Activated naive CD4-positive, alpha-beta T cell treated with Interleukin-2 at 50 U/mL for 16 hours (primary cell): ENCODE measurements around the gene HCAR3.
"Not testable (repeated sequence)": the region's sequence is repeated elsewhere in the genome, so short reads cannot be mapped to it uniquely, and the experiment has no call there.

Experiments used
- DNase-seq: peaks from one replicate; pipeline ENCODE4 v3.0.0-alpha.2; 2020

HCAR3 gene

DNA sequence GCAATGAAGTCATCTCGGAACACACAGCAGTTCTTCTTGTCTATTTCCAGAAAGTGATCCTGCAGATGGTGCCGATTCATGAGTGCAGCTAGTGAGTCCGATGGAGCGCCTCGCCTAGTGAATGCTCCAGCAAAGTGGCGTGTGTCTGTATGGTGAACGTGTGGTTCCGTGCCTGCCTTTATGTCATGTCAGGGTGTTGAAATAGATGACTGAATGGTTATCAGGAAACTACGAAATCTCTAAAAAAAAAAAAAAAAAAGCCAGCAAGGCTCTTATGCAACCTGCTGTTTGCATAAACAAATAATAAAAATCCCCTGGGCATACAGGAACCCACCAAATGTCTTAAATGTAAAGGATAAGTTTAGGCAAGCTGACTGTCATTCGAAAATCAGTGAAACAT is at the start of gene HCAR3:
TSS of gene HCAR3 (minus strand) at position 154 of the 400 bp plus-strand sequence. CDS start at position 80, 74 bp downstream.
- DNase-seq: not testable (repeated sequence)

DNA sequence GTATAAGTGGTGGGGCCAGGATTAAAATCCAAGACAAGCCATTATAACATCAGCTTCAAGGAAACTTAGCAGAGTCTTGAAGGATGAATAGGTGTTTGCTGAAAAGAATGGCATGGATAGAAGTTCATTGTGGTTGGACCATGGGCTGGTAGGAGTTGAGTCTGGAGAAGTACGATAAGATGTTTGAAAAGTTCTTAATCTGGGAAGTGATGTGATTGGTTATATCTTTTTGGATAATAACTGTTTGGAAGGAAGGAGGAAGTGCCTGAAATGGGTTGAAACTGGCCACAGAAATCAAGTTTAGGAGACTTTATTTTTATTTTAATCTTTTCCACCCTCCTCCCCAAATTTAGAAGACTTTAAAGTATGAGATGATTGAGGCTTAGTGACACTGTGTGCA is 41.0 kb upstream of the HCAR3 start:
- no peak for DNase-seq

DNA sequence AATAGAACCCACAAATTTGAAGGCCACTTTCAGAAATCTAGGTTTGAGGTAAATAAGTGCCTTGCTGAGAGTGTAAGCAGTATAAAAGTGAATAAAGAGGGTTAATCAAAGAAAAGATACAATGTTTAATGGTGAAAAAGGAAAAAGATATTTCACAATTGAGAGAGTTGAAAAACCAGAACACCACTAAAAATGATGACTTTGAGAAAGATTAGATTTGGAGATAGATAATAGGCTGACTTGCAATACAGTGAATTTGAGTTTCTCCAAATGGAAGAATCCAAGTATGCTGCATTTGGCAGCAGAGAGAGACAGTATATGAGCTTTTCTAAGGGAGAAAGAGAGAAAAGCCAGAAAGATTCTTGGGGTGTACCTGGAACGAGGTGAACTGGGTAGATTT is 38.2 kb upstream of the HCAR3 start:
- DNase-seq: no peak

DNA sequence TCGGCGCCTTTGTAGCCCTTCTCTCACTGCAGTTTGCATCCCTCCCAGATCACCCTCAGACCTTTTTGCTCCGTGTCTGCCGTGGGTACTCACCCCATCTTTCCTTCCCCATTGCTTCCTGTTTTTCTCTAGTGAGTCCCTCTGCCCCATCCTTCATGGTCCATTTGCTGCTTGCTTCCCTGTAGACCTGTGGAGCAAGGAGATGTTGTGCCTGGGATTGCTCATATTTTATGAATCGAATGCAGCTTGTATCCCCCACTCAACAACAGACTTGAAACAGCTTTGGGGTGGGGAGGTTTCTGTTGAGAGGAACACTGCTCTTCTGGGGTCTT is 36.7 kb upstream of the HCAR3 start:
- DNase-seq: no peak

DNA sequence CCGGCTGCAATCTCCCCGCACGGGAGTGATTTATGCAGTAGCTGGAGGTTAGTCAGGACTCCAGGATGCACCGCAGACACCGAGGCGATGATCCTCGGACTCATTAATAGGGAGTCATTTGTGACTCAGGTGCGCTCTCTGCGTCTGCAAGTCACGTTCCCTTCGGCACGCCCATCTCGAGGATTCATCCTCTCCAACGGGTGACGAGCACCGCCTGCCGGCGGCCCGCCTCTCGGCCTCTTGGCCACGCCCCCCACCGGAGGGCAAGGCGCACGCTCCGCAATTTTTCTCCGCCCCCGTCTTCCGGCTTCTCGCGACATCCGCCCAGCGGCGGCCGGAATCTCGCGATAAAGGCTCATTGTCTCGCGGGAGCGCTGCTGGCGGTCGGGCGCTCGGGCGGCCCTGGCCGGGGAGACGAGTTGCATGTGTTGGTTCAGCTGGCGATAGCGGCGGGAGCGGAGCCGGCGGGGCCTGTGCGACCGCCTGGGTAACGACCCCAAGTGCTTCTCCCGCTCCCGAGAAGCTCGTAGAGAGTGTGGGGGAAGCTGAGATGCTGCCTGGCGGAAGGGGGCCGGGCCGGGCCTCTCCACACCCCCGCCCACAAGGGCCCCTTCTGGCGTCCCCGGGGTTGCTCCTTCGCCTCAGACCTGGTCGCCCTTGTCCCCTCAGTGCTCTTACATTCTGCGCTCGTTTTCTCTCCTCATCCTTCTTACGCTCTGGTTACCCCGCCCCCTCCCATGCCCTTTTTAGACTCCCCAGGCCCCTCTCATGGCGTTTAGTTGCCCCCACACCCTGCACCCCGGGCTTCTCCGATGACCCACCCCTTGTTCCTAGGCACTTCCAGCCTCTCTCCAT is 36.1 kb upstream of the HCAR3 start, which contains the start of gene DENR:
TSS of gene DENR (plus strand) at position 361 of the 855 bp plus-strand sequence. CDS start 878 bp downstream, outside the sequence.
- DNase-seq: peak; percentile 99

DNA sequence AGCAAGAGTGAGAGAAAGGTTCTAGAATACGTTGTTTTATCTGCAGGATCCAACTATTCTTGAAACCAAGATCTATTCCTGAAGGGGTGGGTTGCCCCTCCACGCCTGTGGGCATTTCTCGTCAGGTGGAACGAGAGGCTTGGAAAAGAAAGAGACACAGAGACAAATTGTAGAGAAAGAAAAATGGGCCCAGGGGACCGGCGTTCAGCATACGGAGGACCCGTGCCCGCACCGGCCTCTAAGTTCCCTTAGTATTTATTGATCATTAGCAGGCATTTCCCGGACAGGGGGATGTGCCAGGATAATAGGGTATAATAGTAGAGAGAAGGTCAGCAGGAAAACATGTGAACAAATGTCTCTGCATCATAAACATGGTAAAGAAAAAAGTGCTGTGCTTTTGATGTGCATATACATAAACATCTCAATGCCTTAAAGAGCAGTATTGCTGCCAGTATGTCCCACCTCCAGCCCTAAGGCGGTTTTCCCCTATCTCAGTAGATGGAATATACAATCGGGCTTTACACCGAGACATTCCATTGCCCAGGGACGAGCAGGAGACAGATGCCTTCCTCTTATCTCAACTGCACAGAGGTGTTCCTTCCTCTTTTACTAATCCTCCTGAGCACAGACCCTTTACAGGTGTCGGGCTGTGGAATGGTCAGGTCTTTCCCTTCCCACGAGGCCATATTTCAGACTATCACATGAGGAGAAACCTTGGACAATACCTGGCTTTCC is 34.3 kb upstream of the HCAR3 start:
- DNase-seq: not testable (repeated sequence)

DNA sequence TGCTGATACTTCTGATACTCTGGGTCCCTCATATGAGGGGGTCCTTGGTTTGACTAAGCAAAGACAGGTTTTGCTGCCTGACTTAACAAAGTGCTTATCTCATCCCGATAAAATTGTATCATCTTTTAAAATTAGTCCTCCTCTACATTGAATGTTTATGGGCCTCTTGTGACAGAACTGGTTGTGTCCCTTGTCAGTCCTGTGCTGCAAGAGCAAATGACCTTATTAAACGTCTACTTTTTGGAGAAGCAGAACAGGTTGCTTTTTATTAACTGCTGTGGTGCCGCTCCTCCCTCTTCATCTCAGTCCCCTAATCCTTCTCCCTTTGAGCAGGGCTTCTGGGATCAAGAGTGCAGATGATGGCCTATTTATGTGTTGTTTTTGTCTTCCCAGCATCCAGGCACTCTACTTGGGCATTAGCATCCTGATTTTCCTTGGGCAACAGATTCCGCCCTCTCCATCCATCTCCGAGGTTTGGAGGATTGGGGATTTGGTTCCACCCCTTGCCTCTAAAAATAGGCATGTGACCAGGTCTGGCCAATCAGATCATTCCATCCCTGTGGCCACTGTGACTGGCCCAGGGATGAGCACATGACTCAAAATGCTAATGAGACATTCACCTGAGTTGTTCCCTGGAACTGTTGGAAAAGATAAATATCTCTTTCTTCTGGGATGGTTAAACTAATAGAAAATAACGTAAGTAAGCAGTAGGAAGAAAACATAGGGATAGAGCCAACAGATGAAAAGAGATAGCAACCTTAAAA is 33.1 kb upstream of the HCAR3 start:
- no peak for DNase-seq

DNA sequence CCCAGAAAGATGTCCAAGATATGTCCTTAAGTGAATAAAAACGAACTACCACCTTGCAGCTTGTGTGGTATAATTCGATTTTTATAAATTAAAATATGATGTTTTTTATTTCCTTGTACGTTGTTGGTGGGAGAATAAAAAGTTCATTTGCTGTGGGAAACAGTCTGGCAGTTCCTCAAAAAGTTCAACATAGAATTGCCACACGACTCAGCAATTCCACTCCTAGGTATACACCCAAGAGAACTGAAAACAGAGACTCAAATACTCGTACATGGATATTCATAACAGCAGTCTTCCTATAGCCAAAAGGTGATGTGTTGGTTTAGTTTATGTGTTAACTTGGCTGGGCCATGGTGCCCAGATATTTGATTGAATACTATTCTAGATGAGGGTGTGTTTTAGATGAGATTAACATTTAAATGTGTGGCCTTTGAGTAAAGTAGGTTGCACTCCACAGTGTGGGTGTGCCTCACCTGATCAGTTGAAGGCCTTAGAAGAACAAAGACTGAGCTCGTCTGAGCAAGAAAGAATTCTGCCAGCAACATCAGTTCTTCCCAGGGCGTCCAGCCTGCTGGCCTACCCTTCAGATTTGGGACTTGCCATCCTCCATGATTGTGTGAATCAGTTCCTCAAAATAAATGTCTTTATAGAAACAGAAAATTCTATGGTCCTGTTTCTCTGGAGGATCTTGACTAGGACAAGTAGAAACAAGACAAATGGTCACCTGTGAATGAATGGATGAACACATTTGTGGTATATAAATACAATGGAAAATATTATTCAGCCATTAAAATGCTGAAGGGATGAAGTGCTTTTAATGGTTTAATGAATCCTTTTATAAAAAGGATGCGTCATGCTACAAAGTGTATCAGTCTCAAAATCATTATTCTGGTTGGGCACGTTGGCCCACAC is 30.9 kb upstream of the HCAR3 start:
- no peak for DNase-seq

DNA sequence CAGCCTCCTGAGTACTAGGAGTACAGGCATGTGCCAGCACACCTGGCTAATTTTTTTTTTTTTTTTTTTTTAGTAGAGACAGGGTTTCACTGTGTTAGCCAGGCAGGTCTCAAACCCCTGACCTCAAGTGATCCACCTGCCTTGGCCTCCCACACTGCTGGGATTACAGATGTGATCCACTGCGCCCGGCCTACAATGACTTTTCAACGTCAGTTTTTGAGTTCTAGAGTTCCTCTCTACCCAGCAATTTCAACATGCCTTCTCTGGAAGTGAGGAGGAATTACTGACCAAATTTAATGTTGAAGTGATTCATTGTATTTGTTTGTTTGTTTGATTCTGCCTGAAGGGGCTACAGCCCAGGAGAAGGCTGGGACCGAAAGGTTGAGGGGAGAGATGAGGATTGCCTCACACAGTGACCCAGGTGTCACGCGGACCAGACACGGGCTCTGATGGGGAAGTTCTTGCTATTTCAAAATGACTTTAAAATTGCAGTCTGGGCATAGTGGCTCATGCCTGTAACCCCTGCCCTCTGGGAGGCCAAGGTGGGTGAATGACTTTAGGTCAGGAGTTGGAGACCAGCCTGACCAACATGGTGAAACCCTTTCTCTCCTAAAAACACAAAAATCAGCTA is 27.4 kb upstream of the HCAR3 start:
- no peak for DNase-seq

DNA sequence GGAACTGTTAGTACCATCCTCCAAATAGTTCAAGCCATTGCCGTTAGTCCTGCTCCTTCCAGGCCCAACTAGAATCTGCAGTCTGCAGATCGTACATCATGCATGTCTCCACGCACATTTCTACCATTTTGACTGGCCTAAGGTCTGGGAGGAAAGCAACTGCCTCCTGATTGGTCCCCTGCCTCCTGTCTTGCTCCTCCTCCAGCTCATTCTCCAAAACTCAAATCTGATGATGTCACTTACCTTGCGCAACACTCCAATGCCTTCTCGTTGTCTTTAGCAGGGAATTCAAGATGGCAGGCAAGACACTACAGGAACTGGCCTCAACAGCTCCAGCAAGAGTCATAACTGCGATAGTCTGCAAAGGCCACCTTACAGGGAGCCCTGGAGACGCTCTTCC is 23.7 kb upstream of the HCAR3 start:
- no peak for DNase-seq

DNA sequence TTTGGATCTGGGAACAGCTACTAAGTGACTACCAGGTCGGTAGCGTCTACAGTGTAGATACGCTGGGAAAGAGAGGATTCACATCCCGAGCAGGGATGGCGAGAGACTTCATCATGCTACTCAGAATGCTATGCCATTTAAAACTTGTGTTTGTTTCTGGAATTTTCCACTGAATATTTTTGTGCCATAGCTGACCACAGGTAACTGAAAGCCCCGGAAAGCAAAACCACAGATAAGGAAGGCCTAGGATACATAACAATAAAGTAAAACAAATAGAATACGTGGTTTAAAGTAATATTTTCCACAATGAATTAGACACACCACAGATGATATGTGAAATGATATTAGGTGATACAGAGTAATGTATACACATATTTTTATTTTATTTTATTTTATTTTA is 22.0 kb upstream of the HCAR3 start:
- DNase-seq: no peak

DNA sequence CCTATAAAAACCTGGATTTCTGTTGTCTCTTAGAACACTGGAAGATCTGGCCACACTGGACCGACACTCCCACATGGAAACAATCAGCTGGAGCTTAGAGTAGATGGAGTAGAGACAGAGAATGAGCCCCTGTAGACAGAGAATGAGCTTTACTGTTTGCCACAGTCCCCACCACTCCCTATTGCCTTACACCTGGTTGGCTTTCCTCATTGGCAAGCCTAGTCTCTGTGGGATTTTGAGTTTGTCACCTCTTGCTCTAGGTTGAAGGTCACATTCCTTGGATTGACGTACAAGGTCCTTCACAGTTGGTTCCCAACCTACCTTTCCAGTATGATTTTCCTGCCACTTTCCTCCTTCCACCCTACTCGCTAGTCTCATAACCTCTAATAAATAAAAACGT is 16.0 kb upstream of the HCAR3 start:
- DNase-seq: no peak

DNA sequence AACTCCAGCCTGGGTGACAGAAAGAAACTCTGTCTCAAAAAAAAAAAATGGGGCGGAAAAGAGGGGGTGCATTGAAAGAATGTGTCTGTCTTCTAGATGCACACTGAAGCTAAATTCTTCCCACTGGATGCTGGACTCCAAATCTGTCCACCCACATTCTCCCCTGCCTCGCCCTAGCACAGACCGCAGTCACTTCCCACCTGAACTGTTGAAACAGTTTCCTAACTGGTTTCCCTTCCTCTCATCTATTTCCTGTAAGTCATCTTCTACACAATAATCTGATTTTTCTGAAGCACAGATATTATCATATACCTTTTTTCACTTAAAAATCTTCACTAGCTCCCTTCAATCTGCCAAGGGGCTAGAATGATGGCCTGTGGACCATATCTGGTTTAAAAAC is 15.6 kb upstream of the HCAR3 start:
- DNase-seq: peak; percentile 30

DNA sequence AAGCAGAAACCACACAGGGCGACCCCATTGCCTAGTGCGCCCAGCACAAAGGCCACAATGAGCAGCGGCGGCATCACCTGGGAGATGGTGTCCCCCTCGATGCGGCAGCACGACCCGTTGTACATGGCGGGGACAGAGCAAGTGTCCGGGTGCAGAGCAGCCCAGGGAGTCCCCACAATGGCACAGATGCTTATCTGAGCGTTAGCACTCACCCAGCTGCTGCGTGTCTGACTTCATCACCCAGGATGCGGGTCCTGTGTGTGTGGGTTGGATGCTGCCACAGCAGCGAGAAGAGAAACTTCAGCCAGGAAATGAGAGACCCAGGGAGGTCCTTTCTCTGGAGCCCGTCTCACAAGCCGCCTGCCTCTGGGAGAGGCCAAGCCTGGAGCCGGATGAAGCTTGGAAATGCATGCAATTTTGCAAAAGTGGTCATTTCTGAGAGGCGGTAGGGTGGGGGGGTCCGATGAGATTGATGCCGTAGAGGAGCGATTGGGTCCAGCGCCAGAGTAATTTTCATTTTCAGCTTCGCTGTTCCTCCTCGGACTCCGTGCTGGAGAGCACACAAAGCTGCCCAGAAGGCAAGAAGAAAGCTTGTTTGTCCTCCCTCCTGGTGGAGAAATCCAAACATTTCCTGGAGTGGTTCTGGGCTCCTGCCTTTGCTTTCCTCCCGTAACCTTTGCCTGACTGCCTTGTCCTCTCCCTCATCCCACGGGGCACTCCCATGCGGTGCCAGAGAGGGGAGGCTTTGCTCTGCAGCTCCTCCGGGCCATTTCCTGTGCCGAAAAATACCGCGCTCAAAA is 13.8 kb upstream of the HCAR3 start, which contains the start of gene HCAR1:
TSS of gene HCAR1 (minus strand) at position 630 of the 800 bp plus-strand sequence. CDS start at position 125, 505 bp downstream.
- DNase-seq: peak; percentile 49

DNA sequence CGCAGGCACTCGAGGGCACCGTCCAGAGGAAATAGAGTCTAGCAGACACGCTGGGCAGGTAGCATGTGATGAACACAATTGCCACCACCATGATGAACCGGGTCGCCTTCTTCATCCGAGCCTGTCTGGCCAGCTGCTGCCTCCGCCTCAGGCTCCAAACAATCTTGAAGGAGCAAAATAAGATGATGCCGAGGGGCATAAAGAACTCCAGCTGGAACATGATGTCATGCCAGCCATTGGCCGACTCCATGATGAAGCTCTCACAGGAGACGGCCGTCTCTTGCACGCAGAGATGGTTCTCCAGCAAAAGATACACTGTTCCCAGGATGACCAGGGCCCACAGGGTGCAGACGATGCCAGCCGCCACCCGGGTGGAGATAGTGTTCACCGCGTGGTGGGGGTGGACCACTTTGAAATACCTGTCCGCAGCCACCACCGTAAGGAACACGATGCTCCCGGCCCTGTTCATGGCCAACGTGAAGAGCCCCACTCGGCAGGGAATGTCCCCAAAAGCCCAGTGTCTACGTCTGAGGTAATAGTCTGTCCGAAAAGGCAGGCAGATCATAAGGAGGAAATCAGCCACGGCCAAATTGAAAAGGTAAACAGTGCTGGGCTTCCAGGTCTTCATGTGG is 13.1 kb upstream of the HCAR3 start:
- DNase-seq: no peak

DNA sequence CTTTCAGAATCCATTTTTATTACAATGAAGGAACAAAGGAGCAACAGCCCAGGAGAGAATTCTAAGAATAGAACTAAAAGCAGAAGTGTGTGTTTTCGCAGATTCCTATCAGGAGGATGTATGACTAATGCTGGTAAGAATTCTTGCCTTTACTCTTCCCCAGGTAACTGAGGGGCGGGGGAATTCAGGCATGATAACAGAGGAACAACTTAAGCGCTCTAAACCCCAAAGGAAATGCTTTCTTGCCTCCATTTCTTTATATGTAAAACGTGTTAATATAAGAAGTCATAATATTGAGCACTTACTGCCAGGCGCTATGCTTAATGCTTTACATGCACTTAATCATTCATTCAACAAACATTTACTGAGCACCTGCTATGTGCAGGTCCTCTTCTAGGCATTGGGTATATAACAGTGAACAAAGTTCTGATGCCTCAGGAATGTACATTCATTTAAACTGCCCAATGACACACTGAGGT is 9.5 kb upstream of the HCAR3 start:
- peak; percentile 21 for DNase-seq

DNA sequence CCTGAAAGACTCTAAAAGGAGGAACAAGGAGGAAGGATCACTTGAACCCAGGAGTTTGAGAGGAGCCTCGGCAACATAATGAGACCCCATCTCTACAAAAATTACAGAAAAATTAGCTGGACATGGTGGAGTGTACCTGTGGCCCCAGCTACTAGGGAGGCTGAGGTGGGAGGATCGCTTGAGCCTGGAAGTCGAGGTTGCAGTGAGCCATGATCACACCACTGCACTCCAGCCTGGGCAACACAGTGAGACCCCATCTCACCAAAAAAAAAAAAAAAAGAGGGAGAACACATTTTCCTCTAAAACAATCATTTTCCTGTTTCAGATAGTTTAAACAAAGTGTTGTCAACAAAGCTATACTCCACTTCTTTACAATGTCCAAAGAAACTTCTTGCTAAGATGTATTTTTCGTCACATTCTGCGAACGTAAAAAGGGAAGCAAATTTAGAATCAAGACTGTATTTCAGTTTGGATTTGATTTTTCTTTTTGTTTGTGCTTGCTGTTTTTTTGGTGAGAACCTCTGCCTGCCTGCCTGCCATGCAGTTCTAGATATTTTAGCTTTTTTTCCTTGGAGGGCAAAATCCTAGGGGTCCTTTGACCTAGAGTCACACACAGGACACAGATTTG is 9.0 kb upstream of the HCAR3 start:
- DNase-seq: no peak

DNA sequence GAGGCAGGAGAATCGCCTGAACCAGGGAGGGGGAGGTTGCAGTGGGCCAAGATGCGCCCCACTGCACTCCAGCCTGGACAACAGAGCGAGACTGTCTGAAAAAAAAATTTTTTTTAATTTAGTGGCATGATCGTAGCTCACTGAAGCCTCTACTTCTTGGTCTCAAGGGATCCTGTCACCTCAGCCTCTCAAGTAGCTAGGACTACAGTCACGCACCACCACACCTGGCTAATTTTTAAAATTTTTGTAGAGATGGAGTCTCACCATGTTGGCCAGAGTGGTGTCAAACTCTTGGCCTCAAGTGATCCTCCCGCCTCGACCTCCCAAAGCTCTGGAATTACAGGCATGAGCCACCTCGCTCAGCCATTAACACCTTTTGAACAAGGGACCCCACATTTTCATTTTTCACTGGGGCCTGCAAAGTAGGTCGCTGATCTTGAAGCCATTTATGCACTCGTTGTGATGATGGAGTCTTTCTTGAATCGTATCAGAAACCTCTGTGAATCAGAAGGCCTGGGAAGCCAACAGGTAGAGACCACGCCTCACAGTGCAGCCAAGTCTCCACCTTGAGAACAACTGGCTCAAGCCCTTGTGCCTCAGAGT is 8.1 kb upstream of the HCAR3 start:
- DNase-seq: no peak

DNA sequence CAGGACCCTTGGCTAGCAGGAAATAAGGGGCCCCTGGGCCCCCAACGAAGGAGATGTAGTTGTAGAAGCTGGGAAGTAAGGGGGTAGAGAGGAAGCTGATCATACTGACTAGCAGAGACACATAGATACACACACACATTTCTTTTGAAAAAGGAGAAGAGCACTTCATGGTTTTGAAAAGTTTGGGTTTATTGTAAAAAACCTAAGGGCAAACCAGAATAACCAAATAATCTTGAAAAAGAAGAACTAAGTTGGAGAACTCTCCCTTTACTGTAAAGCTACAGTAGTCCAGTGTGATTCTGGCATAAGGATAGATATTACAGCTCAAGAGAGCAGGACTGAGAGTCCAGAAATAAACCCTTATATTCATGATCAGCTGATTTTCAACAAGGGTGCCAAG is 5.8 kb upstream of the HCAR3 start:
- no peak for DNase-seq
